ENCODE results near the gene UNC93B1.

UNC93B1 gene

DNA sequence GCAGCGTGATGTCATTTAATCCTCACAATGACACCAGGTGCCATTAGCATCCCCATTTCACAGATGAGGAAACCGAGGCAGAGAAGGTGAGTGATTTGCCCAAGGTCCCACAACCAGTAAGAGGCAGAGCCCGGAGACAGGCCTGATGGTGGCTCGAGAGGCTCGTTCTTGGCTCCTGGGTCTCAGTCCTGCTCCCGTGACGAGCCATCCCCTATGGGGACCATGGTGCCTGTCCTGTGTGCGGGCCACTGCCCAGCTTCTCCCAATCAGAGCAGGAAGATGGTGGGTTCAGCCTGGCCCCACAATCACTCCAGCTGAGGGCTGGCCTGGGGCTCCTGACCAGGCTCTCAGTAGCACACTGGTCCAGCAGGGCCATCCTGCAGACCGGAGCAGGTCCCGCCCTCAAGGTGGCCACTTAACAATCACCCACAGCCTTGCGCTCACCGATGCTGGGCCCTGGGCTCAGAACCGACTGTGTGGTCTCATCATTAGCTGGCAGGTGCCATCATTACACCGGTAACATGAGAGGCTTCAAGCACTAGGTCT, 9.8 kb upstream of the UNC93B1 start:
- H3K36me3 ChIP-seq = no peaks in the 10 kb centered on the region
- H3K27me3 ChIP-seq (ENCODE audit: insufficient read depth, low read depth, severe bottlenecking) = no peaks in the 10 kb centered on the region
- DNase-seq = no peak
- no peaks in the 10 kb centered on the region for H3K9me3 ChIP-seq (ENCODE audit: severe bottlenecking)
- no peak overlapping the region for H3K4me3 ChIP-seq (ENCODE audit: low read depth, low read length)
- no peak overlapping the region for H3K27ac ChIP-seq
- TF ChIP-seq CTCF (IDR thresholded peaks at IDR 0.05; ENCODE audit: low read depth, low read length) = no peak

DNA sequence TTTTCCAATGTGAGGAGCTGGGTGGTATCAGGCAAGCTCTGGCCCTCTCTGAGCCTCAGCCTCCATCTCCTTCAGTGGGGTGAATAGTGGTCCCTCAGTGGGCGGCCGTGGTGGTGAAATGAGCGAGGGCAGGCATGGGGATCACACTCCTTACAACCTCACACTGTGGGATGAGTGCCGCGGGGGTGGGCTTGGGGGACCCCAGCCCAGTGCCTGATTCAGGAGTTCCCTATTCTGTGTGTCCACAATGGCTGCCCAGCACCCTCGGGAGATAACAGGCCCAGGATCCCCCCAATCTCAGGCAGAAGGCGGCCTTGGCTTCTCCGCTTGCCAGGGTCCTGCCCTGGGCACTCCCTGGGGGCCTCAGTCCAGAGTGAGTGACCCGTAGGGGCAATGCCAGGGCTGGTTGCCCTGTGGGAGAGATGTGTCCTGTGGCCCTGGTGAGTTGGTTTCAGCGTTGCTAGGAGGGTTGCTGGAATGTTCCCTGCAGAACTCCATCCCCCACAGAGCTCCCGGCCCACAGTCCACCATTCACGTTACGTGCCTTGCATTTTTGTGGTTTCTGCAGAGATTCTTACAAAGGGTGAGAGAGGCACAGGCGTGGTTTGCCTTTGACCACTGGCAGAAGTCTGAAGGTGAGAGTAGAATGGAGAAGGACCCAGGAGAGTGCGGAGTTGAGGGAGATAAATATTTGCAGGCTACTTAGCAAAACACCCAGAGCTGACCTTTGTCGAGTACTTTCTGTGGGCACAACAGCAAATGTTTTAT, 9.1 kb upstream of the UNC93B1 start:
- H3K9me3 ChIP-seq (ENCODE audit: severe bottlenecking) = no peaks in the 10 kb centered on the region
- H3K36me3 ChIP-seq = no peaks in the 10 kb centered on the region
- no peak for TF ChIP-seq CTCF (IDR thresholded peaks at IDR 0.05; ENCODE audit: low read depth, low read length)
- DNase-seq = no peak
- H3K27me3 ChIP-seq (ENCODE audit: insufficient read depth, low read depth, severe bottlenecking) = no peaks in the 10 kb centered on the region
- no peak overlapping the region for H3K4me3 ChIP-seq (ENCODE audit: low read depth, low read length)
- no peak overlapping the region for H3K27ac ChIP-seq

GRCh38 chr11:68012044-68012842, 8.3 kb upstream of the UNC93B1 start:
- H3K4me3 ChIP-seq (ENCODE audit: low read depth, low read length) = no peak overlapping the region

GRCh38 chr11:68011051-68011943, 7.4 kb upstream of the UNC93B1 start:
- Histone ChIP-seq H3K27ac (no peak overlapping the region), H3K4me3 (ENCODE audit: low read depth, low read length) (no peak overlapping the region), H3K9me3 (ENCODE audit: severe bottlenecking) (no peaks in the 10 kb centered on the region), H3K27me3 (ENCODE audit: insufficient read depth, low read depth, severe bottlenecking) (no peaks in the 10 kb centered on the region), H3K36me3 (no peaks in the 10 kb centered on the region)
- no peak for DNase-seq
- no peak for TF ChIP-seq CTCF (IDR thresholded peaks at IDR 0.05; ENCODE audit: low read depth, low read length)

More at GRCh38 chr11:68012044-68012842, 8.3 kb upstream of the UNC93B1 start:
- DNase-seq = no peak
- no peaks in the 10 kb centered on the region for H3K9me3 ChIP-seq (ENCODE audit: severe bottlenecking)
- H3K36me3 ChIP-seq = no peaks in the 10 kb centered on the region
- TF ChIP-seq CTCF (IDR thresholded peaks at IDR 0.05; ENCODE audit: low read depth, low read length) = no peak
- no peaks in the 10 kb centered on the region for H3K27me3 ChIP-seq (ENCODE audit: insufficient read depth, low read depth, severe bottlenecking)
- H3K27ac ChIP-seq = no peak overlapping the region

Measured in WERI-Rb-1 (cell line).